ENCODE data around the gene DDX10. TPM values are rescaled to one million over a fixed set of nuclear protein-coding genes. Genes with fewer than 3 reads are reported as not detected.

The DDX10 gene
- total and polyA plus RNA-seq, 12 donors, result 10.6 to 141 (median 22.6) TPM

DNA sequence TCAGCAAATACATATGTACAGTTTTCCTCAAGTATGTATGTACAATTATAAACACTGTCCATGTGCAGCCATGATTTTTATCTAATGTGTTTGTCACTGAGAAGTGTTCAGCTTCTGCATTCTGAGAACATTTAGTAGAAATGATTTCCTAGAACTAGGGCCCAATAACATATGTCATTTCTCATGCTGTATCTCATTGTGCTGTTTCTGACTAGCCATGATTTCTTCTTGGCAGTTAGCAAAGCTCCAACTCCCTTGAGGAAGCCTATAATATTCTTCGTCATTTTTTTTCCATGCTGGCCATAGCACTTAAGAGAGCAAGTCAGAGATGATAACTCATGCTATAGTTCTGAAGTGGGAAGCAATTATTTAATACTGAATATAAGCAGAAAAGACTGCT, 187.8 kb downstream of the DDX10 start:
- H3K4me1 ChIP-seq (replicated peaks in 1 of 2), result peaks cover 7 to 20% of the 10 kb centered on the region in 2 donors
- H3K27me3 ChIP-seq, result no peaks in the 10 kb centered on the region
- H3K27ac ChIP-seq, result no peak overlapping the region
- no peak for DNase-seq
- H3K9me3 ChIP-seq (replicated peaks in 1 of 3), result no peaks in the 10 kb centered on the region
- no peaks in the 10 kb centered on the region for H3K36me3 ChIP-seq (replicated peaks in 1 of 2)
- no peak overlapping the region for H3K4me3 ChIP-seq
- 65 to 84% (median 76%) methylated on average over 1 of the region's 1 CpG for WGBS, 4 donors
- TF ChIP-seq, protein P1, sequence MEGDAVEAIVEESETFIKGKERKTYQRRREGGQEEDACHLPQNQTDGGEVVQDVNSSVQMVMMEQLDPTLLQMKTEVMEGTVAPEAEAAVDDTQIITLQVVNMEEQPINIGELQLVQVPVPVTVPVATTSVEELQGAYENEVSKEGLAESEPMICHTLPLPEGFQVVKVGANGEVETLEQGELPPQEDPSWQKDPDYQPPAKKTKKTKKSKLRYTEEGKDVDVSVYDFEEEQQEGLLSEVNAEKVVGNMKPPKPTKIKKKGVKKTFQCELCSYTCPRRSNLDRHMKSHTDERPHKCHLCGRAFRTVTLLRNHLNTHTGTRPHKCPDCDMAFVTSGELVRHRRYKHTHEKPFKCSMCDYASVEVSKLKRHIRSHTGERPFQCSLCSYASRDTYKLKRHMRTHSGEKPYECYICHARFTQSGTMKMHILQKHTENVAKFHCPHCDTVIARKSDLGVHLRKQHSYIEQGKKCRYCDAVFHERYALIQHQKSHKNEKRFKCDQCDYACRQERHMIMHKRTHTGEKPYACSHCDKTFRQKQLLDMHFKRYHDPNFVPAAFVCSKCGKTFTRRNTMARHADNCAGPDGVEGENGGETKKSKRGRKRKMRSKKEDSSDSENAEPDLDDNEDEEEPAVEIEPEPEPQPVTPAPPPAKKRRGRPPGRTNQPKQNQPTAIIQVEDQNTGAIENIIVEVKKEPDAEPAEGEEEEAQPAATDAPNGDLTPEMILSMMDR (IDR thresholded peaks at IDR 0.05), result no peak
- TF ChIP-seq POLR2A (IDR thresholded peaks at IDR 0.05), result no peak
- intact Hi-C loops (cut with DNase I), result no loop called here

DNA sequence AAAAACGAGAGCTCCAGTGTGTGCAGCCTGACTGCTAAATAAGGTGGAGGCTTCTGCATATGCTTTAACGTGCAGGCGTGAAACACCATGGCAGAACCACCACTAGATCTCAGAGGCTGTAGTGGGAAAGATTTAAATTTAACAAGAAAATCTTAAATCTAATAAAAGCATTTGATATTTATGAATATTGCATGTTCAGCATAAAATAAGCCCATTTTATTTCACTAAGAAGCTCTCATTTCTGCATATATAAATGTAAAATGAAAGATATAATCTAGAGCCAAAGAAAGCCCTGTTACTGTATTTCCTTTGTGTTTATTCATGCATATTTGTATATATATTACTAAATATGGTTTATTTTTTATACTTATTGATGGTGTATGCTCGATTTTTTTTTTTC, 188.3 kb downstream of the DDX10 start:
- H3K4me3 ChIP-seq, result no peak overlapping the region
- H3K9me3 ChIP-seq (replicated peaks in 1 of 3), result no peaks in the 10 kb centered on the region
- no peaks in the 10 kb centered on the region for H3K36me3 ChIP-seq (replicated peaks in 1 of 2)
- peaks cover 7 to 20% of the 10 kb centered on the region in 2 donors for H3K4me1 ChIP-seq (replicated peaks in 1 of 2)
- H3K27ac ChIP-seq, result no peak overlapping the region
- DNase-seq, result no peak
- H3K27me3 ChIP-seq, result no peaks in the 10 kb centered on the region
- WGBS, 4 donors, result 89 to 94% (median 89%) methylated on average over 4 of the region's 4 CpGs
- TF ChIP-seq, protein P1 (IDR thresholded peaks at IDR 0.05), result no peak
- TF ChIP-seq POLR2A (IDR thresholded peaks at IDR 0.05), result no peak
- intact Hi-C loops (cut with DNase I), result no loop called here

DNA sequence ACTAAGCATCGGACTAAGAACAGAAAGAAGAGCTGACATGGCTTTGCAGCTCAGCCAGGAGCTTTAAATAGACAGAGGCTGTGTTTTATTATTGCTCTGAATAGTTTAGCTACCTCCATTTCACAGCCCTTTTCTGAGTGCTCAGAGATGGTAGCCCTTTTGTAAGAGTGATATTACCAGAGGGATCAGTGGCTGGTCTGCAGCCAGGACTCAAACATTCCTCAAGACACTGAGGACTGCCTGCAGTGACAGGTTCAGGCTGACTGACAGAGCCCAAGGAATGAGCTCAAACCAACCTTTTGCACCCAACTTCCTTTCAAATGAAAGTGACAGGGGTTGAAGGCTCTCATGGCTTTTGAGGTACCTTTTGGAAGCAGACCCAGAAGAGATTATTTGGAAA, 189.0 kb downstream of the DDX10 start:
- intact Hi-C loops (cut with DNase I), result no loop called here
- Histone ChIP-seq H3K27me3 (no peaks in the 10 kb centered on the region), H3K4me3 (peak overlapping the region in 1 of 4 donors; percentile 35), H3K4me1 (replicated peaks in 1 of 2) (peaks cover 7 to 20% of the 10 kb centered on the region in 2 donors), H3K9me3 (replicated peaks in 1 of 3) (no peaks in the 10 kb centered on the region), H3K27ac (no peak overlapping the region), H3K36me3 (replicated peaks in 1 of 2) (no peaks in the 10 kb centered on the region)
- DNase-seq, result peak in 2 of 7 donors; percentile 9 to 21
- TF ChIP-seq, protein P1 (IDR thresholded peaks at IDR 0.05), result no peak
- TF ChIP-seq POLR2A (IDR thresholded peaks at IDR 0.05), result no peak
- WGBS, 4 donors, result 14 to 57% (median 29%) methylated on average over 1 of the region's 1 CpG

DNA sequence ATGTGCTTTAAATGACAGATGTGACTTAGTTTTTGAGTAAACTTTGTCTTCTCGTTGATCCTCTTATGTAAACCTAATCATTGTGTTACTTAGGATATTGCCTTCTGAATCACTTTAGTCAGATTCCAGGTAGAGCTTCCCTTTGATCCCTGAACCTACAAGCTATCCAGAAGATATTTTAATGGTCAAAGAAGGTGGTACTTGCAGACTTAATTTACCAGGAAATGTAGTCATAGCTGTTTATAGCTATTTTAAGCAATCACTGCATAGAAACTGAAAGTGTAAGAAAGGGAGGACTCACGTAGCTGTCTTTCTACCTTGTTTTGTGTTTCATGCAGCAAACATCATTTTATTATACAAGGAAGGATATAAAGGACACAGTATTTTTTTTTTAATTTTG, 189.5 kb downstream of the DDX10 start:
- DNase-seq, result no peak
- H3K9me3 ChIP-seq (replicated peaks in 1 of 3), result no peaks in the 10 kb centered on the region
- intact Hi-C loops (cut with DNase I), result no loop called here
- H3K27me3 ChIP-seq, result no peaks in the 10 kb centered on the region
- H3K4me3 ChIP-seq, result peak overlapping the region in 1 of 4 donors; percentile 35
- WGBS, 4 donors, result 33 to 49% (median 46%) methylated on average over 2 of the region's 2 CpGs
- no peak overlapping the region for H3K27ac ChIP-seq
- no peaks in the 10 kb centered on the region for H3K36me3 ChIP-seq (replicated peaks in 1 of 2)
- peaks cover 7 to 20% of the 10 kb centered on the region in 2 donors for H3K4me1 ChIP-seq (replicated peaks in 1 of 2)
- no peak for TF ChIP-seq POLR2A (IDR thresholded peaks at IDR 0.05)
- TF ChIP-seq, protein P1 (IDR thresholded peaks at IDR 0.05), result no peak

Data from adrenal gland (tissue), 12 donors.